Memory B cell (primary cell): ENCODE measurements around the gene MAFB.

Experiments used
- ATAC-seq: fragments of 150-1000 bp; cut with Tn5 transposase; 2 replicates; pipeline ENCODE4 v1.10.0; 2021; ENCODE audit warnings: low read depth, mild to moderate bottlenecking, moderate library complexity
- DNase-seq, 2 donors: peaks; one replicate each; pipeline ENCODE4 v3.0.0; 2022; ENCODE audit warnings: low spot score in 2 of 2
- H3K27ac Mint-ChIP-seq: one replicate; pipeline ENCODE4 v1.8.0; 2022; ENCODE audit warnings: mild to moderate bottlenecking, moderate library complexity, mixed read lengths
- H3K27me3 Mint-ChIP-seq: one replicate; pipeline ENCODE4 v1.8.0; 2022; ENCODE audit warnings: mixed read lengths
- H3K36me3 Mint-ChIP-seq: one replicate; pipeline ENCODE4 v1.8.0; 2022; ENCODE audit warnings: mild to moderate bottlenecking, mixed read lengths
- H3K4me1 Mint-ChIP-seq: one replicate; pipeline ENCODE4 v1.8.0; 2022; ENCODE audit warnings: mixed read lengths
- H3K4me3 Mint-ChIP-seq: one replicate; pipeline ENCODE4 v1.8.0; 2022; ENCODE audit warnings: mild to moderate bottlenecking, moderate library complexity, mixed read lengths
- H3K9me3 Mint-ChIP-seq: one replicate; pipeline ENCODE4 v1.8.0; 2022; ENCODE audit warnings: mixed read lengths

The MAFB gene

DNA sequence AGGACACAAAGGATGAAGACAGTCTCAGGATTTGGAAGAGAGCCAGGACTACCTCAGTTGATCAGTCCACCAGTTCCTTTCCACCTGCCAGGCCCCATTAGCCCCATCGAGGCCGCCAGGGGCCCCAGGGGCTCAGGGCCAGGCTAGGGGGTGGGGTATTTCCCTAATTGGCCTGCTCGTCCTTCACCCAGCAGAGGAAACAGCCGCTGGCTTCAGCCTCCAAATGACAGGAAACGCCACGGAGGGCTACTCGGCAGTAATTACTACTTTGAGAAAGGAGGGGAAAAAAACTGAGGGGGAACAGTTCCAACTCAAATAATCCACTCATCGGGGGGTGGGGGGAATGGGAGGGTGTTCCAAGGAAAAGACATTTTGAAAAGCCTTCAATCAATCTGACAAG is 42.7 kb downstream of the MAFB start:
- no peak overlapping the region for H3K4me3 Mint-ChIP-seq
- peaks cover 11% of the 10 kb centered on the region for H3K27me3 Mint-ChIP-seq
- DNase-seq, result no peak
- no peak for ATAC-seq
- no peak overlapping the region for H3K27ac Mint-ChIP-seq
- H3K36me3 Mint-ChIP-seq, result no peaks in the 10 kb centered on the region
- no peaks in the 10 kb centered on the region for H3K4me1 Mint-ChIP-seq
- H3K9me3 Mint-ChIP-seq, result no peaks in the 10 kb centered on the region

GRCh38 chr20:40644863-40645262 is 44.2 kb downstream of the MAFB start:
- DNase-seq, result no peak
- ATAC-seq, result no peak
- H3K36me3 Mint-ChIP-seq, result no peaks in the 10 kb centered on the region
- no peaks in the 10 kb centered on the region for H3K9me3 Mint-ChIP-seq
- no peaks in the 10 kb centered on the region for H3K4me1 Mint-ChIP-seq
- H3K27ac Mint-ChIP-seq, result no peak overlapping the region
- H3K4me3 Mint-ChIP-seq, result no peak overlapping the region
- peaks cover 11% of the 10 kb centered on the region for H3K27me3 Mint-ChIP-seq

DNA sequence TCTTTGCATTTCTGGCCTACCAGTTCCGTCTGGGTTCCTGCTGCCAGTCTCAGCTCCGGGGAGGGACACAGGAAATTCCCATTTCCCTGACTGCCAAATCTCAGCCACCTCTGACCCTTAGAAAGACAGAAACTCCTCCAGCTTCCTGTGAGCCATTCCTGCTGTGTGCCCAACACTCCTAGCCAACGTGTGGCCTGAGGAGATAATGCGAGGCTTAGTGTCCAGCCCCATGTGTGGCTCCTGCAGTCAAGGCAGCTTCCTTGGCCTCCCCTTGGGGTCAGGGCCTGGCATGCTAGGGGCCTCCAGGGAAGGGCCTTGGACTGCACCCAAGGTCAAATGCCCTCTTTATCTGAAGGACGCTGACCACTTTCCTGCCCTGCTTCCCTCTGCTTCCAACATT is 45.1 kb downstream of the MAFB start:
- Mint-ChIP-seq H3K4me1 (no peaks in the 10 kb centered on the region), H3K4me3 (no peak overlapping the region), H3K27ac (no peak overlapping the region), H3K27me3 (peaks cover 18% of the 10 kb centered on the region), H3K36me3 (peaks cover 2% of the 10 kb centered on the region), H3K9me3 (peaks cover 3% of the 10 kb centered on the region)
- ATAC-seq, result no peak
- DNase-seq, result no peak

DNA sequence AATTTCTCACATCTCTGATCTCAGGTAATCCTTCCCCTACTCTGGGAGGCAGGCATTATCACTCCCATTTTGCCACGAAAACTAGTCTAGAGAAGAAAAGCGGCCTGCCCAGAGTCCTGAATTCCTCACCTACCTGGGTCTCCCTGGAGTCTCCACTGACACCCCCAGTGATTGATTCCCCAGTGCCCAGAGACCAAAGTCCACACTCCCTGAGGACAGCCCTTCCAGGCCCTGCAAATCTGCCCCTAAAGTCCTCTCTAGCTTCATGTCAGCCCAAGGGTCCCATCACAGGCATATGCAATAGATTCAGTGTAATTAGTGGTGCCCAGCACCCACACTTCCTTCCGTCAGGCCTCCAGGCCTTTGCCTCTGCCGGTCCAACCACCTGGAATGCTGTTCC is 47.2 kb downstream of the MAFB start:
- H3K4me3 Mint-ChIP-seq, result no peak overlapping the region
- no peak for DNase-seq
- H3K9me3 Mint-ChIP-seq, result peaks cover 3% of the 10 kb centered on the region
- no peak overlapping the region for H3K27ac Mint-ChIP-seq
- H3K27me3 Mint-ChIP-seq, result peaks cover 14% of the 10 kb centered on the region
- H3K4me1 Mint-ChIP-seq, result no peaks in the 10 kb centered on the region
- no peak for ATAC-seq
- H3K36me3 Mint-ChIP-seq, result peaks cover 2% of the 10 kb centered on the region

DNA sequence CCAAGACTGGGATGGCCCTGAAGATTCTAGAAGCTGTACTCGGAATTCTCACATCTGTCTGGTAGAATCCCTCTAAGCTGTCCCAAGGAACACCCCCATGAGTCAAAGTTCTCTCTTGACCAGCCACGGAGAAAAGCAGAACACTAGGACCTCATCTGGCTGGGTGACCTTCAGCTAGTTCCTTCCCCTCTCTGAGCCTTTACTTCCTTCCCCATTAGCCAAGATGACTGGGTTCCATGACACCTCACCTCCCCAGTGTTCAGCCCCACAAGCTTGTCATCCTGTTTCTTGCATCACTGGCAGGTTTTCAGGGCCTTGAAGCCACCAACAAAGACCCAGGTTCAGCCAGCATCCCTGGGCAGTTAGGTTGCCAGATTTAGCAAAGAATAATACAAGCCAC is 47.8 kb downstream of the MAFB start:
- Mint-ChIP-seq H3K4me1 (no peaks in the 10 kb centered on the region), H3K27me3 (peaks cover 14% of the 10 kb centered on the region), H3K4me3 (no peak overlapping the region), H3K36me3 (peaks cover 2% of the 10 kb centered on the region), H3K27ac (no peak overlapping the region), H3K9me3 (peaks cover 3% of the 10 kb centered on the region)
- no peak for DNase-seq
- no peak for ATAC-seq

DNA sequence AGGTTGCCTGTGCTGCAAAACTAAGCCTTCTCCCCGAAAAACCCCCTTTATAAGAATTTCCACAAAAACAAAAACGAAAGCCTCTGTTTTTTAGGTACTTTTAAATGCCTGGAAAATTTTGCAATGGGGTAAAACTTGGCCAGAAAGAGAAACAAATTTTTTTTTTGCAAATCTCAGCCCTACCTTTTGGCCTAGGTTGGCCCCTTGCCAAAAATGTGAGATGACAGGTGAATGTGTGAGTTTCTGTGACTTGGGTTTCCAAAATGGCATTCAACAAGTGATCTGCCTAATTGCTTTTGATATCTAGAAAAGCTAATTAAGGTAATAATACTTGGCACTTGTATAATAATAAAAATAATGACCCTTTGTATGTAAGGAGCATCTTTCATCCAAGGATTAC is 48.4 kb downstream of the MAFB start:
- H3K9me3 Mint-ChIP-seq, result peaks cover 3% of the 10 kb centered on the region
- DNase-seq (no peak), ATAC-seq (no peak)
- no peak overlapping the region for H3K4me3 Mint-ChIP-seq
- H3K27ac Mint-ChIP-seq, result no peak overlapping the region
- H3K4me1 Mint-ChIP-seq, result no peaks in the 10 kb centered on the region
- peaks cover 12% of the 10 kb centered on the region for H3K27me3 Mint-ChIP-seq
- H3K36me3 Mint-ChIP-seq, result peaks cover 2% of the 10 kb centered on the region

- ATAC-seq (no peak), DNase-seq (no peak)
- no peak overlapping the region for H3K4me3 Mint-ChIP-seq
- peaks cover 2% of the 10 kb centered on the region for H3K36me3 Mint-ChIP-seq
- H3K27ac Mint-ChIP-seq, result no peak overlapping the region
- H3K4me1 Mint-ChIP-seq, result no peaks in the 10 kb centered on the region
- peaks cover 3% of the 10 kb centered on the region for H3K9me3 Mint-ChIP-seq
- H3K27me3 Mint-ChIP-seq, result peaks cover 12% of the 10 kb centered on the region
Observed at GRCh38 chr20:40639676-40640355, 49.2 kb downstream of the MAFB start.

- no peak for DNase-seq
- peaks cover 3% of the 10 kb centered on the region for H3K9me3 Mint-ChIP-seq
- H3K4me3 Mint-ChIP-seq, result no peak overlapping the region
- peaks cover 12% of the 10 kb centered on the region for H3K27me3 Mint-ChIP-seq
- no peak overlapping the region for H3K27ac Mint-ChIP-seq
- ATAC-seq, result no peak
- no peaks in the 10 kb centered on the region for H3K4me1 Mint-ChIP-seq
- H3K36me3 Mint-ChIP-seq, result peaks cover 2% of the 10 kb centered on the region
Observed at GRCh38 chr20:40639132-40639531, 49.9 kb downstream of the MAFB start.

DNA sequence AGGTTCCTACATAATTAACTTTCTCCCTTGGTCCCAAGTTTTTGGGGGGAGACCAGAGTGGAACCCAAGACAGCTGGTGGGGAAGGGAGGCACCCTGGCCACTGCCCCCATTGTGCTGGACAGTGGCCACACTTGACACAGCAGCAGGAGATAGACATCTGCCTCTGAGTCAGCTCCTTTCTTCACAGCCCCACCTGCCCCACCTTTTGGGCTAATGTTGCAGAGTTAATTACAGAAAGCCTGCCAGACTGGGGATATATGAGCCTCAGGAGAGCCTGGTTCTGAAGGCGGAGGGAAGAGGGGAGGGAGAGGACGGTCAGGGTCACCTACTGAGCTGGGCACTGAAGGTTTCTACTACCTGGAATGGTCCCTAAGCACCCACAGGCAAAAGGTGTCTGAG is 50.6 kb downstream of the MAFB start:
- H3K36me3 Mint-ChIP-seq, result peaks cover 2% of the 10 kb centered on the region
- H3K4me3 Mint-ChIP-seq, result no peak overlapping the region
- no peak overlapping the region for H3K27ac Mint-ChIP-seq
- ATAC-seq (no peak), DNase-seq (no peak)
- H3K27me3 Mint-ChIP-seq, result peaks cover 12% of the 10 kb centered on the region
- H3K9me3 Mint-ChIP-seq, result peaks cover 3% of the 10 kb centered on the region
- H3K4me1 Mint-ChIP-seq, result no peaks in the 10 kb centered on the region

- Mint-ChIP-seq H3K27ac (no peak overlapping the region), H3K9me3 (peaks cover 3% of the 10 kb centered on the region), H3K27me3 (peaks cover 10% of the 10 kb centered on the region), H3K36me3 (peaks cover 2% of the 10 kb centered on the region), H3K4me1 (no peaks in the 10 kb centered on the region), H3K4me3 (no peak overlapping the region)
- DNase-seq (no peak), ATAC-seq (no peak)
Observed at GRCh38 chr20:40637176-40637575, 51.9 kb downstream of the MAFB start.

DNA sequence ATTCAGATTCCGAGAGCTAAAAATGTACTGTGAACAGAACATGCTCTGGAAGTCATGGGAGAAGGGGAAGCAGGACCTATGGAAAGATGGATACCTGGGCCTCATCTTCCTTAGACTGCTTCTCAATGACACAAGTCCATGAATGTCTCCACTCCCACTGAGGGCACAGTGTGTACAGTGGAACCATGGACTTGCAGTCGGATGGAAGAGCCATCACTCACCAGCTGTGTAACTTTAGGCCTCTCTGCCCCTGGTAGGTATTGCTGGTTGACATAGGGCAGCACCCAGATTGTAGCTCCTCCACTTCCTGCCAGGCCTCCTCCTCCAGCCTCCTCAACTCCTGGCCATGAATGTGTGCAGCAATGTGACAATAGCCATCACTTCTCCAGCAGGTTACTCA is 52.5 kb downstream of the MAFB start:
- Mint-ChIP-seq H3K9me3 (peaks cover 3% of the 10 kb centered on the region), H3K4me3 (no peak overlapping the region), H3K4me1 (no peaks in the 10 kb centered on the region), H3K27ac (no peak overlapping the region), H3K36me3 (peaks cover 2% of the 10 kb centered on the region), H3K27me3 (peaks cover 10% of the 10 kb centered on the region)
- ATAC-seq, result no peak
- no peak for DNase-seq

- Mint-ChIP-seq H3K27ac (no peak overlapping the region), H3K4me3 (no peak overlapping the region), H3K4me1 (no peaks in the 10 kb centered on the region), H3K27me3 (peaks cover 10% of the 10 kb centered on the region), H3K36me3 (peaks cover 2% of the 10 kb centered on the region), H3K9me3 (peaks cover 3% of the 10 kb centered on the region)
- ATAC-seq (no peak), DNase-seq (no peak)
Observed at GRCh38 chr20:40635971-40636370, 53.1 kb downstream of the MAFB start.
